T-helper 1 cell treated with Interleukin-12 subunit alpha and Interleukin-12 subunit beta and Interleukin-4 antibody, amounts not matched to agents 30 ng/mL and 1 ng/mL, for 36 hours (primary cell): Measurements from ENCODE around the gene NDRG2. TPM values are rescaled to one million over a fixed set of nuclear protein-coding genes. Genes with fewer than 3 reads are reported as not detected.

Experiments
- intact Hi-C: fragments of 100-400 bp; cut with micrococcal nuclease; formaldehyde crosslinking; loops from one replicate; pipeline ENCODE4 v1.15.1; 2024
- total RNA-seq: library from RNA; stranded (reverse); gene quantifications from 2 replicates; pipeline ENCODE4 v1.2.3, GENCODE V29; 2022

Gene NDRG2
- 2.6 and 4.6 TPM in 2 replicates for total RNA-seq

DNA sequence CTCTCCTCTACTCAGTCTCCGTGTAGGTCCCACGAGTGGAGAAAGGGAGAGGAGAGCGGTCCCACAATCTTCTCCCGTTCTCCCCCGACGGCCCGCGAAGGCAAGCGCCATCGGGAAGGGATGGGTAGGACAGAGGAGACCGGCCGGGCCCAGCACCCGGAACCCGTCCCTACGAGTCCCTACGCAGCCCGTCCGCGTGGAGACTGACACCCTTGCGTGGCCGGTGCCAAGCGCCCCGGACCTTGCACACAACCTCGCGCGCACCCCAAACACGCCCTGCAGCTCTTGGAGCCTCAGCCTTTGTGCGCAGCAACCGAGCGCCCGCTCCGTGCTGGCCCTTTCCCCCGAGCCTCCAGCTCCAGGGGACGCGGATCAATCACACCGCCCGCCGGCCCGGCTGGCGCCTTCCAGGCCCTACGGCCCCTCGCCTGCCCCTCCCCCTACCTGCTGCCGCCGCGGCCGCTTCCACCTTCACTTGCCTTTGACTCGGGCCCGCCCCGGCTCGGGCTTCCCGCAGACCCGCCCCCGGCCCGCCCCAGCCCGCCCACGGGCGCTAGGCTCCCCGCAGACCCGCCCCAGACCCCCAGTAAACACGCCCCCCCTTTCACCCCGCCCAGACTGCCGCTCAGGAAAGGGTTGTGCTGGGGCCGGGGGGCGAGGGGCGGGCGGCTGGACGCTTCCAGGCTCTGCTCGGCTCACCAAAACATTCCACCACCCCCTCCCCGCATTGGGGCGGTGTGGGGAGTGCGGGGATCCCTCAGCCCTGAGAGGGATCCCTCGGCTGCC is at the start of gene NDRG2:
Gene NDRG2 (minus strand): TSS at position 477 of the 786 bp plus-strand sequence. CDS start 1,746 bp downstream, outside the sequence.
- intact Hi-C loops = loop anchor here (1.0 to 5.0 kb wide), 2 partner anchors 48 to 63 kb away; partner anchors contain the start of gene ARHGEF40

DNA sequence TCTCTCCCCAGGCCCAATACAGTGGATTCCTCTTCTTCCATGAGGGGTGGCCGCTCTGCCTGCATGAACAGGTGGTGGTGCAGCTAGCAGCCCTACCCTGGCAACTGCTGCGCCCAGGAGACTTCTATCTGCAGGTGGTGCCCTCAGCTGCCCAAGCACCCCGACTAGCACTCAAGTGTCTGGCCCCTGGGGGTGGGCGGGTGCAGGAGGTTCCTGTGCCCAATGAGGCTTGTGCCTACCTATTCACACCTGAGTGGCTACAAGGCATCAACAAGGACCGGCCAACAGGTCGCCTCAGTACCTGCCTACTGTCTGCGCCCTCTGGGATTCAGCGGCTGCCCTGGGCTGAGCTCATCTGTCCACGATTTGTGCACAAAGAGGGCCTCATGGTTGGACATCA is 49.1 kb upstream of the NDRG2 start:
- intact Hi-C loops = loop anchor here (5.0 kb wide), 1 partner anchor 52 kb away; no protein-coding TSS in a partner anchor

DNA sequence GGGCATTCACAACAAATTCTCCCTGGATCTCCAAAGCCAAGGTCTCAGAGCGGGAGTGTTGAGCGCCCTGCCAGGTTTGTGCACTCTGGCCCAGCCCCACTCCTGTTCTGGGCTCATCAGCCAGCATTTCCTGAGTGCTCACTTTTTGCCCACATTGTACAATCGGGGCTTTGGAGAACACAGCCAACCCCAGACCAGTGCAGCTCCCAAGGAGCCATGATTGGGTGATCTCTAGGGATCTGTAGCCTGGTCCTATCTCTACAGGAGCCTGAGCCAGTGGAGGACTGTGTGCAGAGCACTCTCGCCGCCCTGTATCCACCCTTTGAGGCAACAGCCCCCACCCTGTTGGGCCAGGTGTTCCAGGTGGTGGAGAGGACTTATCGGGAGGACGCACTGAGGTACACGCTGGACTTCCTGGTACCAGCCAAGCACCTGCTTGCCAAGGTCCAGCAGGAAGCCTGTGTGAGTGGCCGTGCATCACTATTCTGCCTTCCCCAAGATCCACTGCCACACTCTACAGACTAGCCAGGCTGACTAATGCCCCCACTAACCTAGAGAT is 48.0 kb upstream of the NDRG2 start:
- intact Hi-C loops = loop anchor here (5.0 kb wide), 1 partner anchor 51 kb away; no protein-coding TSS in a partner anchor

DNA sequence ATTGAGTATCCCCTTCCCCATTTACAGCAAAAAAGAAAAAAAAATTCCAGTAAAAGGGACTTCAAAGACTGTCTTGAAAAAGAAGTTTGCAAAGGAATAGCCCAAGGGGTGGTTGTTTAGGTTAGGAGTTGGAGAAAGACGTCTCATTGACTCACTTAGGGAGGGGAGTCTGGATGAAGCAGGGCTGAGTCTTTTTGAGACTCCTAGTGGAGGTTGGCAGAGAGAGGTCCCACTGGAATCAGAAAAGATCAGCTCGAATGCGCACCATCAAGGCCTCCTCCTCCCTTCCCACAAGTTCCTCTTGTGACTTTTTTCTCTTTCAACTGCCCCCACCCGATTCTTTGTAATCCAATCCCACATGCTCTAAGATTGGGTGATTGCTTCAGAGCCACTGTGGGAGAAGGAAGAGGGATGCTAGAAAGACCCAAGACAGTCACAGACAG is 47.2 kb upstream of the NDRG2 start:
- intact Hi-C loops = loop anchor here (5.0 kb wide), 1 partner anchor 50 kb away; no protein-coding TSS in a partner anchor

DNA sequence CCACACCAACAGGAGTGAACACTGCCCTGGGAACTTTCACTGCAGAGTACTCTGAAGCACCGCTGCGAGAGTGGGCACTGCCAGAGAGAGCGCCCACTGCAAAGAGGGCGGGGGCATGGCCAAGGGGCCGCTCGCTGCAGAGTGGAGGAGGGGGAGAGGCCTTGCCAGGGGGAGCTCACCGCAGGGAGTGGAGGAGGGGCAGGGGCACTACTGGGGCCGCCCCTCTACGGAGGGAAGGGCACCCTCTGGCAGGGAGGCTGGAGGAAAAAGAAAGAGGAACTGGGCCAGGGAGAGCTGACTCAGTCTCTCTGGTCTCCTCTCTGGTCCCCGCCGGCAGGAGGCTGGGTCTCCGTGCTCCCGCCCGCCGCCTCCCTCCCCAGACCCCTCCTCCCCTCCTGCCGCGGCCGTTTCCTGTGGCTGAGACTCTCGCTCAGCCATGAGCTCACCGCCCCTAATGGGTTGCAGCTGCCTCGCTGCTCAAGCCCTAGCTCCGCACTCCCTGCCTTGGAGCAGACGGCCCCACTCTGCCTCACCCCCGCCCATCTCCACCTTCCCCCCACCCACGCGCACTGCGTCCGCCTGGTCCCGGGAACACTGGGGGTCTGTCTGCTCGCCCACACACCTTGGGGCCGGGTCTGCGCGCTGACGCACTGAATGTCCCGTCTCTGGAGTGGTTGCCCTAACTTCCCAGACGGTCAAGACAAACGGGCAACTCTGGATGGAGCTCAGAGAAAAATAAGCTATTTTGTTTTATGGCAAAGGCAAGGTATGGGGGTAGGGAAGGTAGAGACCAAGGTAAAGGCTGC is 46.6 kb upstream of the NDRG2 start:
- intact Hi-C loops = loop anchor here (1.0 to 5.0 kb wide), 2 partner anchors 16 to 49 kb away; no protein-coding TSS in a partner anchor

DNA sequence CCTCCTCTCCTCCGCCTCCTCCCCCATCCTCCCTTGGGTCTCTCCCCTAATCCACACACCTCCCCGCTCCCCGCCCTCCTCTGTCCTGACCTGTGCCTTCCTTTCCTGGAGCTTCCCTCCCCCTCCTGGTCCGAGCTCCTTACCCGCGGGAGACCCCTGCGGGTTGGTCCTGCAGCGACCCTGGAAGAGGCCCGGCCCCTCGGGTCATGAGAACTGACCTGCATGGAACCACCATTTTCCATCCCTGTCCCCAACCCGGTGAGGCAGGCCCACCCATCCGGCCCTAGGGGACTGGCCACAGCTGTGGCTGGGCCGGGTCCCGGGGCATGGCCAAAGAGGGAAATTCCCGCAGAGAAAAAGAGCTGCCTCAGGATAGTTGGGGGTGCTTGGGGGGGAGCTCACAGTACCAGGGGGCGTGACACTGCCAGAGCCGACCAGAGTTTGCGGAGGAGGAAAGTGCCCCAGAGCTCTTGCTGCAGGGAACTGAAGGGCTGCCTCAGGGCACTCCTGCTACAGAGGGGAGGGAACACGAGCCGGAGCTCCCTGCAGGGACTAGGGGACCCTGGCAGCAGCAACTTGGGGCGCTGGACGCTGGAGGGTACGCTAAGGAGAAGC is 45.9 kb upstream of the NDRG2 start:
- intact Hi-C loops = loop anchor here (1.0 to 5.0 kb wide), 2 partner anchors 17 to 48 kb away; no protein-coding TSS in a partner anchor

DNA sequence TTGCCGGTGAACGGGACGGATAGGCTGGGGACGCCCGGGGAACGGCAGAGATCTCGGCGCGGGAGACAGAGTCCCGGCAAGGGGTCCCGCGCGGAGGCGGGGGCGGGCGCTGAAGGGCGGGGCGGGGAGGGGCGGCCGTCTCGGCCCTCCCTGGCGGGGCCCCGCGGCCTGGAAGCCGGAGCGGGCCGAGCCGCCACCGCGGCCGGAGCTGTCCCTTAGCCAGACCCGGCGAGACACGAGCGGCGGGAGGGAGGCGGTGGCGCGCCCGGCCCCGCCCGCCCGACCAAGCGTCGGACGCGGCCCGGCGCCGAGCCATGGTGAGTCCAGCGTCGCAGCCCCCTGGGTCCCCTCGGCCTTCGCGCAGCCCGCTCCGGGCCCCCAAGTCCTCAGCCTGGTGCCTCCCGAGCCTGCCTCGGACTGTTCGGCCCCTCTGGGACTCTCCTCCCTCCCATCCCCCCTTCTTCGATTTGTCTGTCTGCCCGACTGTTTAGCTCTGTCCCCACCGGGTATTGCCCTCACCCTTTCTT is 45.3 kb upstream of the NDRG2 start, which contains the start of gene ARHGEF40:
Gene ARHGEF40 (plus strand): TSS at position 222 of the 527 bp plus-strand sequence. CDS start 93 bp downstream, at position 315.
- intact Hi-C loops = loop anchor here (5.0 kb wide), 1 partner anchor 48 kb away; no protein-coding TSS in a partner anchor

DNA sequence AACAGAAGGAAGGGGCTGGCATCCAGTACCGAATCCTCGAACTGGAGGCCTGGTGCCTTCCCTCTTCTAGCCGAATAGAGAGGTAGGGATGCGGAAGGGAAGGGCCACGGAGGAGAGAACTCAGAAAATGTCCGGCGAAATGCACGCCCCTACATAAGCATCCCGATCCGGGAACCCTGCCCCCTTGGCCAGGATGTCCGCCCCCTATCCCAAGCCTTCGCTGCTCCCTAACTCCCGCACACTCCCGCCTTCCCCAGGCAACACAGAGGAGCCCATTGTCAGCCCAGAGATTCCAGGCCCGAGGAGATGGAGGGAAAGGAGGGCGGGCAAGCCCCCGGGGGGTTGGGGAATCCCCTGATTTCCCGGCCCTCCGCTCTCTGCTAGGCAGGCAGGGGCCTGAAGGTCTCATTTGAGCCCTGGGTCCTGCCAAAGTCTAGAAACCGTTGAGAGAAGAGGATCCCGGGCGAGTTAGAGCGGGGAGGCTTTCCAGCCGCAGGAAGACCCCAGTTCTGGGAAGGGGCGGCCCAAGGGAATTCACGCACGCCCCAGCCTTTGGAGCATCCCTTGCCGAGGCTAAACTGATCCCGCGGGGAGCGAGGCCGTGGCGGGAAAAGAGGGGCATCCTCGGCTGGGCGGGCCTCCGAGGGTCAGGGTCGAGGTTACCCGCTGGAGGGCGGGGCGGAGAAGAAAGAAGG is 44.7 kb upstream of the NDRG2 start:
- intact Hi-C loops = loop anchor here (5.0 kb wide), 1 partner anchor 47 kb away; no protein-coding TSS in a partner anchor

DNA sequence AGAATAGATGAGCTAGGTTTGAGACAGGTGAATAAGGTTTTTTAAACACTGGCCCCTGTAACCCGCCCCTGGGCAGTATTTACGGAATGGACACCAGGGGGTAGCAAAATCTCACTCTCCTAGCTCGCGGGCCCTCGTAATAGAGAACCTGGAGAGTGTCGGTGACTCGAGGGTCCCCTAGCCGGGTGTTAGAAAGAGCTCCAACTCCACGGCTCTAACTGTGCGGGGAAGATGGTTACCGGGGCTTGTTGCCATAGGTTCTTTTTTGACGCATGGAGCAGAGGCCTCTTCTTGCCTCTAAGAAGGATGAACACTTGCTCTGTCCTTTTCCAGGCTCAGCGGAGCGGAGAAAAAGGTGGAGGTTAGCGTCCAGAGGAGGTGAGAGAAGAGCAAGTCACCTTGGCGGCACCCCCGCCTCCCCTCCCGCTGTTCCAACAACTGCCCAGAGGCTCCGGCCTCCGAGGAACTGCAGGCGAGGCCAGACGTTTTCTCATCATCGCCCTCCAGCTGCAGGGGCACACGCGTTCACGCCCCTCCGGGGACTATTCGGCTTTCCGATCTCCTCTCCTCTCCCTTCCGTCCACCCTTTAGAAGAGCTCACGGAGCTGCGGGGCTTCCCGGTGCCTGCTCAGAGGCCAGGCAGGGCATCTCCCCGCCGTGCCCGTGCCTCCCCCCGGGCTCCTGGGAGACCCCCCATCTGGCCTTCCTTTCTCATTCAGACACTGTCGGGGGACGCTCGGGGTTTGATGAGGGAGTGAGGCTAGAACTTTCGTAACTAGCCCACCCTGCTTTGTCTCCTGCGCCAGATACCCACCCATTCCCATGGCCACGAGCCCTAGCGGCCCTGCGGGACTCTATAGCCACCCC is 43.9 kb upstream of the NDRG2 start:
- intact Hi-C loops = loop anchor here (1.0 kb wide), 2 partner anchors 24 to 39 kb away; no protein-coding TSS in a partner anchor

DNA sequence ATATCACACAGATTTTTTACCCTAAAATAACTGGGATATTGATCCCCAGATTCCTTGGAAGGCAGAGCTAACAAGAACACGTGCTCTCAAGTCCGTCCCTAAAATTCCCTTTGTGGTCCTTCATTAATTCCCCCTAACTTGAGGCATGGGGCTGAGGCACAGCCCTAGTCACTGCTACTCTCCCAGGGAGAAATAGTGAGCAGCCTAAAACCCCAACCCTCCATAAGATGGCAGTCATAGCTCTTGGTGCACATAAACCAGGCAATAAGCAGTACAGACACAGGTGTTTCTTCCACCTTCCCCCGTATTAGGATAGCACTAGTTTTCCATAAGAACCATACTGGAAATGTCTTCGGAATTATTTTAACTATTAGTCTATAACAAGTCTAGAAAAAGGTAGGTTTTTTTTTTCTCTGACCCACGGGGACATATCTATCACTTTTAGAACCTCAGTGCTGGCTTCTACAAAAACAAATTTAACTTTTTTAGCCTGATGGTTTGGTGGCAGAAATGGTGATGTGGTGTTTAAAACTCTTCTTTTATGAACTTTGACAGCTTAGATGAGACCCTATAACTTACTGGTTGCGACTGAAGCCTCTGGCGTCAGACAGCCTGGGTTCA is 42.1 kb upstream of the NDRG2 start:
- intact Hi-C loops = no loop called here

DNA sequence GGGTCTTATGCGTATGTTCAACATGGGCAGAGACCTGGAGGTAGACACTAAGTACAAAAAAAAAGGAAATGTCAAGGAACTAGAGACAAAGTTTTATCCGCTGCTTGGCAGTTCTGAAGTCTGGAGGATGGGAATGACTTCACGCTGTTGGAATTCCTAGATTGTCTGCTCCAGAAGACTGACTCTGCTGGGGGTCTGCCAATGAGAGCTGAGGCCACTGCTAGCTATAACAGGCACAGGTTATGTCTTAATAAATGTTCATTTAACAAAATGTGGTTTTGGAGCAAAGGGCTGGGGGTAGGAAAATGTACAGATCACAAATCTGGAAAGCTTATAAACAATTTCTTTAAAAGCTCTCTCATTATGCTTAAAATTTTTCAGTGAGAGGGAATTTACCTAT is 38.6 kb upstream of the NDRG2 start:
- intact Hi-C loops = no loop called here

DNA sequence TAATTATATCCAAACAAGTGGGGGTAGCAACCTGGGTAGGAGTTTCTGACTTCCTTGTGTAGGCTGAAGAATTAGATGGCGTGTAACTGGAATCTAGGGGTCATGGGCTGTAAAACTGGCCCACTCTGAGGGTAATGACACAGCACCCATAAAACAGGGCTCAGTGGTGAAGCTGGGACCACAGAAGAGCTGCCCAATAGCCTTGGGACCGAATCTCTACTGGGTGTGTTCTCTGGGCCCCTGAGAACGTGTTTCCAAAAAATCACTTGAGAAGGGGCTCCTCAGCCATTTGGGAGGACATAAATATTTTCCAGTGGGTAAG is 36.4 kb upstream of the NDRG2 start:
- intact Hi-C loops = no loop called here

DNA sequence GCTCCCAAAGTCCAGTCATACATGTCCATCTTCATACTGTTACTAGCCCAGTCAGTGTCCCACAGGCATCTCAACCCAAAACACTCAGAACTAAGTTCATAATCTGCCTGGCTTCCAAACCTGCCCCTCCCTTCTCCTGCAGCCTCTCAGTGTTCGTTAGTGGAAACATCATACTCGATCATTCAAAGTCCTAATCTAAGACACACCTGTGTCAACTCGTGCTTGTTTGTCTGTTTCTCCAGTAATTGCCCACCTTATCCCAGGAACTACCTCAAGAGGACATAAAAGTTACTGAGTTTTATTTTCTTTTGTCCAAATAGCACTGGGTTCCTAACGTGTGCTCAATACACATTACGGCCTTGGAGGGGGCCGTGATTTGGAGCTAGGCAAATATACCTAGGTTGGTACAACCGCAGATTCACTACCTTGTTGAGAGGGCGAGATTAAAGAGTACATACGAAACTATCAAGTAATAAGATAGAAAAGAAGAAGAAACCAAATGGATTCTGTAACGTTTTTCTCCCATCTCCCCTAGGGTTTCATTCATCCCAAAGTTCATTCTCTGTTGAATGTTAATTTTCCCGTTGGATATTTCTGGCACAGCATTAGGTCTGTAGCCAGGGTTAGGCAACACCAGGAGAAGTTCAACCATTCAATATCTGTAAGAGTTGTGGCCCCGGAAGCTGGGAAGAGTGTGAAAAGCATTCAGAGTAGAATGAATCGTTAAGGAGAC is 35.9 kb upstream of the NDRG2 start:
- intact Hi-C loops = no loop called here

DNA sequence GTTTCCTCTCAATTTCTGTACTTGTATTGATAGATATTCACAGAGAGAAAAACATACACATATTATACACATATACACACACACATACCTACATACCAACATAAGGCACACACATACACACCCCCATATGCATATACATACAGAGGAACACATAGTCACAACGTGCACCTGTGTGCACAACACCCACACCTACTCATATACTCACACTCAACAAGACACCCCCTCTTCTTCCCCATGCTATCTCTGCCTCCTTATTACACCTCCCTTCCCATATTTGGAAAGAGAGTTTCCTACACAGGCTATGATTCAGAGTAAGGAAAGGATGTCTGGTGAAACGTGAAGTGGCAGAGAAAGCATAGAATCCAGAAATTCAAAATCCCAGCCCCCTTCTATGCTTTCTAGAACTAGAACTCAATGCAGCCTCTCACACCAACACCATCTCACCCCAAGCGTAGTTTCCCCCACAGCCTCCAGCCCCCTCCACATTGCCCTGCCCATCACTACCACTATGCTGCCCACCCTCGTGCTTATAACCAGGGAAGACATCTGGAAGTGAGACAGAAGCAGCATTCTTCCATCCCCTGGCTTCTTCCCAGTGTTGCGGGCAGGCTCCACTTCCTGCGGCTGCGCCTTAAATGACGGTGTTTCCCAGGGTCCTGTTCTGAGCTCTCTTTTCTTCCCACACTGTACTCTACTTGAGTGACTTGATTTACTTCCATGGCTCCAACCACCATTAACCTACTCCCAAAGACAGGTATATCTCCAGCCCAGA is 35.2 kb upstream of the NDRG2 start:
- intact Hi-C loops = no loop called here

DNA sequence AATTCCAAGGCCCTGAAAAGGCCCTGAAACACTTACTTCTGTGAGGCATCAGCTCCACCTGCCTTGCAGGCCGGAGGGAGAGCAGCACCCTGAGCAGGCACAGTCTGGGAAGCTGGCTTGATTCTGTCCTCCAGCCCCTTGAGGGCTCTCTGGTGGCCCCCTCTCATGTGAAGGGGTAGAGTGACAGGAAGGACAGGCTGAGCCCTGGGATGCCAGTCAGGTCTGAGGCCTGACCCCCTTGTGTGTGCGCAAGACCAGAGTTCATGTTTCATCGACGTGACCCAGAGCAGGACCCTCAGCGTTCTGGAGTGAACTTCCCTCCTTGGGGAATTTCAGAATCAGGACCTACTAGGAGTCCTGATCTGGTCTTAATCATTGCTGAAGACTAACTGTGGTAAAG is 34.0 kb upstream of the NDRG2 start:
- intact Hi-C loops = no loop called here

DNA sequence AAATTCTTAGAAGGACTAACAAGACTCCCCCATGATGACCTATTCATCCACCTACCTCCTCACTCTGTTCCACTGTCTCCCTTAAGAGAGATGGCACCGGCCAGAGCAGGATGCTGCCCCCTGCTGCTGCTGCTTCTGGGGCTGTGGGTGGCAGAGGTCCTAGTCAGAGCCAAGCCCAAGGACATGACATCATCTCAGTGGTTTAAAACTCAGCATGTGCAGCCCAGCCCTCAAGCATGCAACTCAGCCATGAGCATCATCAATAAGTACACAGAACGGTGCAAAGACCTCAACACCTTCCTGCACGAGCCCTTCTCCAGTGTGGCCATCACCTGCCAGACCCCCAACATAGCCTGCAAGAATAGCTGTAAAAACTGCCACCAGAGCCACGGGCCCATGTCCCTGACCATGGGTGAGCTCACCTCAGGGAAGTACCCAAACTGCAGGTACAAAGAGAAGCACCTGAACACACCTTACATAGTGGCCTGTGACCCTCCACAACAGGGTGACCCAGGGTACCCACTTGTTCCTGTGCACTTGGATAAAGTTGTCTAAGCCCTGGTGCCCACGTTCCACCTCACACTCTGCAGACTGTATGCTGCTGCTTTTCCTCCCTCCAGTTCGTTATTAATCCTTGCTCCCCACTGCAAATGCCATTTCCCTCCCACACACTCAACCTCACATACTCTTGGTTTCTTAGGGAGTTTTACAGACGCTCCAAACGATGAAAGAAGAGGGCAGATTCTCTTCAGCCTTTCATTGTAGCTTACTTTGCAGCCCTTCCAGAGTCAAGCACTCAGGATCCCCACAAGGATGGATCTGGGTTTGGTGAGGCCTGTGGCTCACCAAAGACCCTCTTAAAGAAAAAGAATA is 33.2 kb upstream of the NDRG2 start, which contains the start of gene RNASE8:
Gene RNASE8 (plus strand): TSS at position 20 of the 873 bp plus-strand sequence. CDS start 71 bp downstream, at position 91.
- intact Hi-C loops = no loop called here
